WTC11 (cell line): ENCODE results near the gene CTIF.

Experiments used
- GRHL2 ChIP-seq: fragments of 250-450 bp; sonication (Bioruptor Pico); IDR thresholded peaks from 2 replicates; pipeline ENCODE4 v1.8.0; 2022; ENCODE audit warnings: mild to moderate bottlenecking, moderate library complexity; ENCODE audit not compliant: insufficient replicate concordance, severe bottlenecking
- NFYB ChIP-seq: sonication (generic); formaldehyde crosslinking; conservative IDR thresholded peaks from 2 replicates; pipeline ENCODE4 v1.8.0; 2022; ENCODE audit warnings: low read depth, missing genetic modification reagents
- TF ChIP-seq, protein P1 (sequence below): fragments of 200-600 bp; IDR thresholded peaks from 2 replicates; pipeline ENCODE4 v1.8.0; 2022; ENCODE audit warnings: antibody characterized with exemption
- TF ChIP-seq, protein P2 (sequence below): sonication (generic); formaldehyde crosslinking; IDR thresholded peaks from 2 replicates; pipeline ENCODE4 v1.8.1; 2022; ENCODE audit warnings: low read depth, missing genetic modification reagents, borderline replicate concordance
- TF ChIP-seq, protein P3 (sequence below): sonication (generic); formaldehyde crosslinking; IDR thresholded peaks from 2 replicates; pipeline ENCODE4 v1.8.0; 2023; ENCODE audit warnings: missing genetic modification reagents, mild to moderate bottlenecking, borderline replicate concordance
- TF ChIP-seq, protein P4 (sequence below): sonication (generic); formaldehyde crosslinking; IDR thresholded peaks from 2 replicates; pipeline ENCODE4 v1.8.1; 2023; ENCODE audit warnings: mild to moderate bottlenecking, missing genetic modification reagents
- TF ChIP-seq, protein P5 (sequence below): sonication (generic); formaldehyde crosslinking; IDR thresholded peaks from 2 replicates; pipeline ENCODE4 v1.8.1; 2022; ENCODE audit warnings: mild to moderate bottlenecking, moderate library complexity, missing genetic modification reagents
- TF ChIP-seq, protein P6 (sequence below): sonication (generic); formaldehyde crosslinking; IDR thresholded peaks from 2 replicates; pipeline ENCODE4 v1.8.0; 2022; ENCODE audit warnings: mild to moderate bottlenecking, missing genetic modification reagents
- TF ChIP-seq, protein P7 (sequence below): sonication (generic); formaldehyde crosslinking; conservative IDR thresholded peaks from 2 replicates; pipeline ENCODE4 v1.8.1; 2023; ENCODE audit warnings: mild to moderate bottlenecking, low read depth, missing genetic modification reagents, moderate library complexity

DNA sequence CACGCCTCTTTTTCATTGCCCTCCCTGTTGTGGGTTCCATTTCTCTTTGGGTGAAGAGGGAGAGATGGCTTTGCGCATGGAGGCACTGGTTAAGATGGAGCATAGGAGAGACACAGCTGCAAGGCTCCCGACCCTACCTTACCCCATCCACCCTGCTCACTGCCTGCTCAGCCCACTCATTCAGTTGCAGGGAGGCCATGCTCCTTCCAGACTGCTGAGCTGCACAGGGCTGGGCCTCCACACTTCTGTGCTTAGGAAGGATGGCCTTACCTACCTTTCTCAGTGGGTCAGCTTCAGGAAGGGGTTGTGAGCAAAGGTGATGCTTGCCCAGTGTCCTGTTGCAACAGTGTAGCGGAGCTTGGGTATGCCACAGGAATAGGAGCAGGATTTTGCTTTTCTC lies 127.8 kb downstream of the CTIF start:
- TF ChIP-seq, protein P1, sequence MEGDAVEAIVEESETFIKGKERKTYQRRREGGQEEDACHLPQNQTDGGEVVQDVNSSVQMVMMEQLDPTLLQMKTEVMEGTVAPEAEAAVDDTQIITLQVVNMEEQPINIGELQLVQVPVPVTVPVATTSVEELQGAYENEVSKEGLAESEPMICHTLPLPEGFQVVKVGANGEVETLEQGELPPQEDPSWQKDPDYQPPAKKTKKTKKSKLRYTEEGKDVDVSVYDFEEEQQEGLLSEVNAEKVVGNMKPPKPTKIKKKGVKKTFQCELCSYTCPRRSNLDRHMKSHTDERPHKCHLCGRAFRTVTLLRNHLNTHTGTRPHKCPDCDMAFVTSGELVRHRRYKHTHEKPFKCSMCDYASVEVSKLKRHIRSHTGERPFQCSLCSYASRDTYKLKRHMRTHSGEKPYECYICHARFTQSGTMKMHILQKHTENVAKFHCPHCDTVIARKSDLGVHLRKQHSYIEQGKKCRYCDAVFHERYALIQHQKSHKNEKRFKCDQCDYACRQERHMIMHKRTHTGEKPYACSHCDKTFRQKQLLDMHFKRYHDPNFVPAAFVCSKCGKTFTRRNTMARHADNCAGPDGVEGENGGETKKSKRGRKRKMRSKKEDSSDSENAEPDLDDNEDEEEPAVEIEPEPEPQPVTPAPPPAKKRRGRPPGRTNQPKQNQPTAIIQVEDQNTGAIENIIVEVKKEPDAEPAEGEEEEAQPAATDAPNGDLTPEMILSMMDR, result no peak
- TF ChIP-seq, protein P2, sequence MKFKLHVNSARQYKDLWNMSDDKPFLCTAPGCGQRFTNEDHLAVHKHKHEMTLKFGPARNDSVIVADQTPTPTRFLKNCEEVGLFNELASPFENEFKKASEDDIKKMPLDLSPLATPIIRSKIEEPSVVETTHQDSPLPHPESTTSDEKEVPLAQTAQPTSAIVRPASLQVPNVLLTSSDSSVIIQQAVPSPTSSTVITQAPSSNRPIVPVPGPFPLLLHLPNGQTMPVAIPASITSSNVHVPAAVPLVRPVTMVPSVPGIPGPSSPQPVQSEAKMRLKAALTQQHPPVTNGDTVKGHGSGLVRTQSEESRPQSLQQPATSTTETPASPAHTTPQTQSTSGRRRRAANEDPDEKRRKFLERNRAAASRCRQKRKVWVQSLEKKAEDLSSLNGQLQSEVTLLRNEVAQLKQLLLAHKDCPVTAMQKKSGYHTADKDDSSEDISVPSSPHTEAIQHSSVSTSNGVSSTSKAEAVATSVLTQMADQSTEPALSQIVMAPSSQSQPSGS (CRISPR knock-in tag), result no peak
- TF ChIP-seq, protein P3, sequence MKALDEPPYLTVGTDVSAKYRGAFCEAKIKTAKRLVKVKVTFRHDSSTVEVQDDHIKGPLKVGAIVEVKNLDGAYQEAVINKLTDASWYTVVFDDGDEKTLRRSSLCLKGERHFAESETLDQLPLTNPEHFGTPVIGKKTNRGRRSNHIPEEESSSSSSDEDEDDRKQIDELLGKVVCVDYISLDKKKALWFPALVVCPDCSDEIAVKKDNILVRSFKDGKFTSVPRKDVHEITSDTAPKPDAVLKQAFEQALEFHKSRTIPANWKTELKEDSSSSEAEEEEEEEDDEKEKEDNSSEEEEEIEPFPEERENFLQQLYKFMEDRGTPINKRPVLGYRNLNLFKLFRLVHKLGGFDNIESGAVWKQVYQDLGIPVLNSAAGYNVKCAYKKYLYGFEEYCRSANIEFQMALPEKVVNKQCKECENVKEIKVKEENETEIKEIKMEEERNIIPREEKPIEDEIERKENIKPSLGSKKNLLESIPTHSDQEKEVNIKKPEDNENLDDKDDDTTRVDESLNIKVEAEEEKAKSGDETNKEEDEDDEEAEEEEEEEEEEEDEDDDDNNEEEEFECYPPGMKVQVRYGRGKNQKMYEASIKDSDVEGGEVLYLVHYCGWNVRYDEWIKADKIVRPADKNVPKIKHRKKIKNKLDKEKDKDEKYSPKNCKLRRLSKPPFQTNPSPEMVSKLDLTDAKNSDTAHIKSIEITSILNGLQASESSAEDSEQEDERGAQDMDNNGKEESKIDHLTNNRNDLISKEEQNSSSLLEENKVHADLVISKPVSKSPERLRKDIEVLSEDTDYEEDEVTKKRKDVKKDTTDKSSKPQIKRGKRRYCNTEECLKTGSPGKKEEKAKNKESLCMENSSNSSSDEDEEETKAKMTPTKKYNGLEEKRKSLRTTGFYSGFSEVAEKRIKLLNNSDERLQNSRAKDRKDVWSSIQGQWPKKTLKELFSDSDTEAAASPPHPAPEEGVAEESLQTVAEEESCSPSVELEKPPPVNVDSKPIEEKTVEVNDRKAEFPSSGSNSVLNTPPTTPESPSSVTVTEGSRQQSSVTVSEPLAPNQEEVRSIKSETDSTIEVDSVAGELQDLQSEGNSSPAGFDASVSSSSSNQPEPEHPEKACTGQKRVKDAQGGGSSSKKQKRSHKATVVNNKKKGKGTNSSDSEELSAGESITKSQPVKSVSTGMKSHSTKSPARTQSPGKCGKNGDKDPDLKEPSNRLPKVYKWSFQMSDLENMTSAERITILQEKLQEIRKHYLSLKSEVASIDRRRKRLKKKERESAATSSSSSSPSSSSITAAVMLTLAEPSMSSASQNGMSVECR (CRISPR knock-in tag), result no peak
- TF ChIP-seq, protein P4, sequence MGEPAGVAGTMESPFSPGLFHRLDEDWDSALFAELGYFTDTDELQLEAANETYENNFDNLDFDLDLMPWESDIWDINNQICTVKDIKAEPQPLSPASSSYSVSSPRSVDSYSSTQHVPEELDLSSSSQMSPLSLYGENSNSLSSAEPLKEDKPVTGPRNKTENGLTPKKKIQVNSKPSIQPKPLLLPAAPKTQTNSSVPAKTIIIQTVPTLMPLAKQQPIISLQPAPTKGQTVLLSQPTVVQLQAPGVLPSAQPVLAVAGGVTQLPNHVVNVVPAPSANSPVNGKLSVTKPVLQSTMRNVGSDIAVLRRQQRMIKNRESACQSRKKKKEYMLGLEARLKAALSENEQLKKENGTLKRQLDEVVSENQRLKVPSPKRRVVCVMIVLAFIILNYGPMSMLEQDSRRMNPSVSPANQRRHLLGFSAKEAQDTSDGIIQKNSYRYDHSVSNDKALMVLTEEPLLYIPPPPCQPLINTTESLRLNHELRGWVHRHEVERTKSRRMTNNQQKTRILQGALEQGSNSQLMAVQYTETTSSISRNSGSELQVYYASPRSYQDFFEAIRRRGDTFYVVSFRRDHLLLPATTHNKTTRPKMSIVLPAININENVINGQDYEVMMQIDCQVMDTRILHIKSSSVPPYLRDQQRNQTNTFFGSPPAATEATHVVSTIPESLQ (CRISPR knock-in tag), result no peak
- TF ChIP-seq NFYB (CRISPR knock-in tag), result no peak
- no peak for TF ChIP-seq GRHL2 (CRISPR knock-in tag)
- TF ChIP-seq, protein P5, sequence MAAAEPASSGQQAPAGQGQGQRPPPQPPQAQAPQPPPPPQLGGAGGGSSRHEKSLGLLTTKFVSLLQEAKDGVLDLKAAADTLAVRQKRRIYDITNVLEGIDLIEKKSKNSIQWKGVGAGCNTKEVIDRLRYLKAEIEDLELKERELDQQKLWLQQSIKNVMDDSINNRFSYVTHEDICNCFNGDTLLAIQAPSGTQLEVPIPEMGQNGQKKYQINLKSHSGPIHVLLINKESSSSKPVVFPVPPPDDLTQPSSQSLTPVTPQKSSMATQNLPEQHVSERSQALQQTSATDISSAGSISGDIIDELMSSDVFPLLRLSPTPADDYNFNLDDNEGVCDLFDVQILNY (CRISPR knock-in tag), result no peak
- TF ChIP-seq, protein P6, sequence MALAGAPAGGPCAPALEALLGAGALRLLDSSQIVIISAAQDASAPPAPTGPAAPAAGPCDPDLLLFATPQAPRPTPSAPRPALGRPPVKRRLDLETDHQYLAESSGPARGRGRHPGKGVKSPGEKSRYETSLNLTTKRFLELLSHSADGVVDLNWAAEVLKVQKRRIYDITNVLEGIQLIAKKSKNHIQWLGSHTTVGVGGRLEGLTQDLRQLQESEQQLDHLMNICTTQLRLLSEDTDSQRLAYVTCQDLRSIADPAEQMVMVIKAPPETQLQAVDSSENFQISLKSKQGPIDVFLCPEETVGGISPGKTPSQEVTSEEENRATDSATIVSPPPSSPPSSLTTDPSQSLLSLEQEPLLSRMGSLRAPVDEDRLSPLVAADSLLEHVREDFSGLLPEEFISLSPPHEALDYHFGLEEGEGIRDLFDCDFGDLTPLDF, result no peak
- TF ChIP-seq, protein P7, sequence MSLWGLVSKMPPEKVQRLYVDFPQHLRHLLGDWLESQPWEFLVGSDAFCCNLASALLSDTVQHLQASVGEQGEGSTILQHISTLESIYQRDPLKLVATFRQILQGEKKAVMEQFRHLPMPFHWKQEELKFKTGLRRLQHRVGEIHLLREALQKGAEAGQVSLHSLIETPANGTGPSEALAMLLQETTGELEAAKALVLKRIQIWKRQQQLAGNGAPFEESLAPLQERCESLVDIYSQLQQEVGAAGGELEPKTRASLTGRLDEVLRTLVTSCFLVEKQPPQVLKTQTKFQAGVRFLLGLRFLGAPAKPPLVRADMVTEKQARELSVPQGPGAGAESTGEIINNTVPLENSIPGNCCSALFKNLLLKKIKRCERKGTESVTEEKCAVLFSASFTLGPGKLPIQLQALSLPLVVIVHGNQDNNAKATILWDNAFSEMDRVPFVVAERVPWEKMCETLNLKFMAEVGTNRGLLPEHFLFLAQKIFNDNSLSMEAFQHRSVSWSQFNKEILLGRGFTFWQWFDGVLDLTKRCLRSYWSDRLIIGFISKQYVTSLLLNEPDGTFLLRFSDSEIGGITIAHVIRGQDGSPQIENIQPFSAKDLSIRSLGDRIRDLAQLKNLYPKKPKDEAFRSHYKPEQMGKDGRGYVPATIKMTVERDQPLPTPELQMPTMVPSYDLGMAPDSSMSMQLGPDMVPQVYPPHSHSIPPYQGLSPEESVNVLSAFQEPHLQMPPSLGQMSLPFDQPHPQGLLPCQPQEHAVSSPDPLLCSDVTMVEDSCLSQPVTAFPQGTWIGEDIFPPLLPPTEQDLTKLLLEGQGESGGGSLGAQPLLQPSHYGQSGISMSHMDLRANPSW, result no peak
